C1 segment of cervical spinal cord (tissue), 14 donors: ENCODE data around the gene TAF8.

ENCODE experiments used
- DNase-seq, 14 donors: peaks; one replicate each; lab custom pipeline; 2025; lab: John Stamatoyannopoulos, UW

The TAF8 gene

DNA sequence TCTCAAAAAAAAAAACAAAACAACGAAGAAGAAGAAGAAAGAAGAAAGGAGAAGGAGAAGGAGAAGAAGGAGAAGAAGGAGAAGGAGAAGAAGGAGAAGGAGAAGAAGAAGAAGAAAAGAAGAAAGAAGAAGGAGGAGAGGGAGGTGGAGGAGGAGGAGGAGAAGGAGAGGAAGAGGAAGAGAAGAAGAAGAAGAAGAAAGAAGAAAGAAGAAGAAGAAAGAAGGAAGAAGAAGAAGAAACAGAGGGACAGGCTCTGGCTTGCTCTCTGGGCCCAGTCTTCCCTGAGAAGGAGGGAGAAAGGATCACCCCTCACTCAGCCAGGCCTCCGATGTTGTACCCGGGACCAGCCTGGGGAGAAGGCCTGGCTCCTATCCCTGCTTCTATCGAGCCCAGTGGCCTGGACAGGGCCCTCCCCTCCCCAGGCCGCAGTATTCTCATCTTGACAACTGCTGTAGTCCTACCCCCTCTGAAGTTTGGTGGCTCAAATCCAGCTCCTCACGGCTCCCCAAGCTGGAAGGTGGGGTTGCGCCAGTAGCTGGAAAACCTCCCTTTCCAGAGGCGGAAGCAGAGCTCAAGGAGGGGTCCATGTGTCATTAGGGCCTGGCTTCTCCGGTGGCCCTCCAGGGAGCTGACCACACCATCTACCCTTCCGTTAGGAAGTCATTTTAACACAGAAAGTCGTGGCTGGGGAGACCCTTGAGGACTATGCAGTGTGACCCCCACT lies 73.2 kb downstream of the TAF8 start:
- DNase-seq = no peak

DNA sequence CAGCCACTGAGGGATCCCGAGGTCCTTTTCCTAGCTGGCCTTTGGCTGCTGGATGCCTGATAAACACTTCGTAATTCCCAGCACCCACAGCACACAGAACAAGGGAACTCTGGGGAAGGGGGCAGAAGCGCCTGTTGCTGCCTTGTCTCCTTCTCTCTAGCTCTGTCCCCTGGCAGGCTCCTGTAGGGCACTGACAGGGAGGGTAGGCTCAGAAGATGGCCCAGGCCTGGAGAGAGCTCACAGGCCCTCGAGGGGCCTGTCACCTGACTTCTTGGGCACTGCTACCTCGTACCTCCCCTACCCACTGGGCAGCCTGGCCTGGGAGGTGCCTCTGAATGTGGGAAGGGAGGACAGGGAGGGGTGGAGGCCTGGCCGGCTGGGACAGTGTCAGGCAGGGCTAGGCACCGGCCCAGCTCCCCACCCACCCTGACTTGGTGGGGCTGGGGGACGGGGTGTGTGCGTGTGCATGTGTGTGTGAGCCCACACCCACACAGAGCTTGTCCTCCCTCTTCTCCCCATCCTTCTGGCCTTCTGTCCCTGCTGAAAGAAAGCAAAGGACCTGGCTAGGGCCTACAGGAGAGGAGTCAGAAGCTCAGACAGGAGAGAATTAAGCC lies 74.0 kb downstream of the TAF8 start:
- no peak for DNase-seq

- DNase-seq = no peak
These were observed 74.9 kb downstream of the TAF8 start for GRCh38 chr6:42125231-42125630.

DNA sequence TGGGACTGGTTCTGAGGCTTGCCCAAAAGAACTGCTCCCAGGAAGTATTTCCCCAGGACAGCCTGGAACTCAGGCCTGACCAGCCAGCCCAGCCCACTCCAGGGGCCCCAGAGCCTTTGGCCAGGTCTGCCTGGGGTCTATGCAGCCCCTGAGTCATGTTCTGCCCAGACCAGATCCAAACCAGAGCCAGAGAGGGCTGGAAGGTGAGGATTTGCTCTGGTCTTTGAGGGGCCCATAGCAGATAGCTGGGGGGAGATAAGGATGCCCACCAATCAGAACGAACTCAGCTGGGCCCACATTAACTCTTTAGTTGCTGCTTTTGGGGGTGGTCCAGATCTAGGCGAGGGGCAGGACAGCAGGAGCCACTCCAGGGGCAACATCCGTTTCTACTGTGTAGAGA lies 75.3 kb downstream of the TAF8 start:
- DNase-seq = no peak

DNA sequence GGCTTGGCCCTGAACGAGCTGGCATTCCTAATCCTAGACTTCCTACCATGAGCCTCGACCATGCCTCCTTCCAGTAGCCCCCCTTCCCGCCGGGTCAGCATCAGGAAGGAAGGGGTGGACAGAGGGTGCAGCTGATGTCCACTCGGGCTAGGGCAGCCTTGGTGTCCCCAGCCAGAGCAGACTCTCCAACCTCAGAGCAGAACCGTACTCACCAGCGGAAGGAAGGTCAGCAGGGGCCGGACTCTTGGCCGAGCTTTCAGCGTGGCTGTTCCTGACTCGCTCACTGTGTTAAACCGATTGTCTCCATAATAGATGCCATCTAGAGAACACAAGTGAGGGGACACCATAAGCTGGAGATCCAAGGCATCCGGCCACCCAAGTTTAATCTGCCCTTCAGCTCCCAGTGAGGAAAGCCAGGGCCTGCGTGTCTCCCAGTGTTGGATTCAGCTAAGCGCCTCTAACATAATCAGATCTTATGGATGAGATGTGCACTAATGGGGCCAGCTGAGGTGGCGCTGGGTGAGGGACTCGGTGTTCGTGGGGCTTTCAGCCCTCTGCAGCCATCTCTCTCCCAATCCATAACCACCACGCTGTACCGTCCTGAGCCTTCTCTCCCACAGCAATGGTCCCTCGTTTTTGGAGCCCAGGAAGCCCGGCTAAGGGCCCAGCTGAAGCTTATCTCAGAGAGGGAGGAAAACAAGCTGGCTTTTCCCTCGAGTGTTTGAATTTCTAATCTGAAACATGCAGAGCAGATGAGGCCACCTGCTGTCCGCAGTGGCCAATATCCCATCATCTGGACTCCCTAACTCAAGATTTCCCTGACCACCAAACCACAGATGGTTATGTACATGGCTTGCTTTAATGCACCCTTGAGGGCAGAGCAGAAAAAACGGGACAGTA lies 78.4 kb downstream of the TAF8 start:
- DNase-seq = no peak

GRCh38 chr6:42129360-42129676 lies 79.0 kb downstream of the TAF8 start:
- DNase-seq = no peak

DNA sequence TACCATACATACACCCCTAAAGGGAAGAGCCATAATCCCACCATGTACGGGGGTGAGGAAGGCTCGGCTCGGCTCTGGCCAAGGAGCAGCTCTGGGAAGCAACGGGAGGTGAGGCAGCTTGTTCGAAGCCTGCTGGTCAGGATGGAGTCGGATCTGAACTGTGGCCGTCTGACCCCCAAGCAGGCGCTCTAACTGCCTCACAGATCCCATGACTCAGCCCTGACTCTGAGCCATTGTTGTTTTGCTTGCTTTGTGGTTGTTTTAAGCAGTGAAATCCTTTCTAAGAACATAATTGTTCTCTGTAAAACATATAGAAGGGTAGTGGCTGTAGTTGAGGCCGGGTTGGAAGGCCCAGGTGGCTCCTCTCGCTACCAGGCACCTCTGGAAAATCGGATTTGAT lies 81.2 kb downstream of the TAF8 start:
- no peak for DNase-seq

DNA sequence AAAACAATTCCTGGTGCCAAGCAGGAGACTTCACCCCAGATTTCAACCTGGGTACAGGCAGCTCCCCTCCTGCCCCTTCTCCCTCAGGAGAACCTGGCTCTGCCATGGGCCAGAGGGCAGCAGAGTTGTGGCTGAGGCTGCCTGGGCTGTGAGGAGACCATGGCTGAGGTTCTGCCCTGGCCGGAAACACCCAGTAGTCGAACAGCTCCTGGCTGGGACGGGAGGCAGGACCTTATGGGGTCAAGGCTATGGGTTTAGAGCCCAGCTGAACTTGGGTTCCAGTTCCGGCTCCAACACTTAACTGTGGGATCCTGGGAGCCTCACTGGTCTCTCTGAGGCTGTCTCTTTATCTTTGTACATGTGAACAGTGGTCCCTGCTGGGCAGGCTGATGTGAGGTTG lies 83.6 kb downstream of the TAF8 start:
- no peak for DNase-seq

DNA sequence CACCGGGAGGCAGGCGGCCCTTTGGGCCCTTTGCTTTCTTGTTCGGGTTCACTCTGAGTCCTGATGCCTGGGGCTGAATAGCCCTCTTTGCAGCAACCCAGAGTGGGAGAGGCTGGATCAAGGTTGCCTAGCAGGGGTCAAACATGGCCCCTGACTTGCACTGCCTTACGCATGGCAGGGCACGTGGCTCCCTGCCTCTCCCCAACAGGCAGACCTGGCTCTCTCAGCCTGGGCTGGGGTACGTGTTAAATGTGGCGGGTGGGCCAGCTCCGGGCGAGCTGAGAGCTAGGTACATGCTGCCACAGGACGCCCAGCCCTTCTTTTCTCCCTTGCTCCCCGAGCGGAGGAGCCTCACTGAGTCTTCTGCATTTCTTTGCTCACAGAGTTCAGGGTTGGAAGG lies 84.8 kb downstream of the TAF8 start:
- no peak for DNase-seq

DNA sequence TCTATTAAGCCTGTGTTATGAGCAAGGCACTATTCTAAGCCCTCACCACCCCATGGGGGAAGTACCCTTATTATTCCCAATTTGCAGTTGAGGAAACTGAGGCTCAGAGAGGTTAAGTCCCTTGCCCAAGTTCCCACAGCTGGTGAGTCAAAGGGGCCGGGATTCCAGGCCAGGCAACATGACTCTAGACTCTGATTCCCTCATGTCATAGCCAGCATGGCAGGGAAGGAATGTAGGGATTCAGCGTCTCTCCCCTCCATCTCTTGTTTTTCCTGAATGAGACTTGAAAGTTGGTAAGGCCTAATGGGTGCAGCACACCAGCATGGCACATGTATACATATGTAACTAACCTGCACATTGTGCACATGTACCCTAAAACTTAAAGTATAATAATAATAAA lies 85.4 kb downstream of the TAF8 start:
- DNase-seq = no peak

GRCh38 chr6:42136508-42137193 lies 86.3 kb downstream of the TAF8 start:
- no peak for DNase-seq
